HEK293 (cell line): ENCODE measurements around the gene ARG1.
"Not testable (repeated sequence)": the region's sequence is repeated elsewhere in the genome, so short reads cannot be mapped to it uniquely, and the experiment has no call there.

ENCODE experiments used
- CTCF ChIA-PET: fragments of 350-600 bp; formaldehyde crosslinking; extraction: SDS; loops from one replicate; lab custom pipeline; 2021; ENCODE audit warnings: antibody characterized with exemption; lab: Yijun Ruan, JAX
- POLR2A ChIA-PET: fragments of 300-600 bp; formaldehyde crosslinking; extraction: SDS; loops from one replicate; lab custom pipeline; 2020; ENCODE audit warnings: antibody characterized with exemption, inconsistent platforms; lab: Yijun Ruan, JAX
- H3K27ac ChIP-seq: fragments of 200-500 bp; sonication (Bioruptor generic); 2 replicates; pipeline ENCODE4 v1.5.1; 2014; ENCODE audit warnings: low read depth, low read length, control low read depth, inconsistent platforms; ENCODE audit errors: extremely low read depth
- H3K36me3 ChIP-seq, 2 experiments: fragments of 200-500 bp in 1 of 2; sonication (Bioruptor generic) in 1 of 2; 1 replicate in 1 of 2; 2 replicates in 1 of 2; pipeline ENCODE4 v1.5.1; 2014 to 2017; ENCODE audit warnings: inconsistent platforms in 2 of 2, low read length in 2 of 2; ENCODE audit not compliant: control insufficient read depth in 2 of 2, insufficient read depth in 1 of 2
- H3K4me1 ChIP-seq: fragments of 200-500 bp; sonication (Bioruptor generic); 2 replicates; pipeline ENCODE4 v1.5.1; 2014; ENCODE audit warnings: mild to moderate bottlenecking, low read length, inconsistent platforms; ENCODE audit not compliant: control insufficient read depth, insufficient read depth
- H3K4me3 ChIP-seq: 2 replicates; pipeline ENCODE4 v1.5.1; 2011; ENCODE audit warnings: low read depth, mild to moderate bottlenecking, control low read depth, low read length, moderate library complexity
- H3K9me3 ChIP-seq: fragments of 200-500 bp; sonication (Bioruptor generic); 2 replicates; pipeline ENCODE4 v1.5.1; 2014; ENCODE audit warnings: low read depth, low read length, inconsistent platforms; ENCODE audit not compliant: control insufficient read depth, insufficient read depth
- BCL11B ChIP-seq: fragments of 450-650 bp; formaldehyde crosslinking; IDR thresholded peaks from 2 replicates; pipeline ENCODE4 v1.5.1; 2016; ENCODE audit warnings: low read depth, missing biosample characterization, missing genetic modification characterization
- BCL6B ChIP-seq: fragments of 450-650 bp; formaldehyde crosslinking; IDR thresholded peaks from 2 replicates; pipeline ENCODE4 v1.5.1; 2017; ENCODE audit warnings: missing biosample characterization, missing genetic modification characterization
- EGR2 ChIP-seq: fragments of 450-650 bp; formaldehyde crosslinking; IDR thresholded peaks from 2 replicates; pipeline ENCODE4 v1.5.1; 2016; ENCODE audit warnings: low read depth, missing biosample characterization, missing genetic modification characterization
- SALL2 ChIP-seq: fragments of 450-650 bp; formaldehyde crosslinking; IDR thresholded peaks from 2 replicates; pipeline ENCODE4 v1.5.0; 2017; ENCODE audit warnings: missing biosample characterization, mild to moderate bottlenecking, missing genetic modification characterization, borderline replicate concordance
- SETDB1 ChIP-seq: IDR thresholded peaks from one replicate; pipeline ENCODE4 v1.6.1; 2017; ENCODE audit warnings: mild to moderate bottlenecking, low read length, moderate library complexity, mixed read lengths; ENCODE audit not compliant: insufficient read length
- TRIM28 ChIP-seq: IDR thresholded peaks from 2 replicates; pipeline ENCODE4 v1.6.1; 2011; ENCODE audit warnings: low read length, control low read depth, borderline replicate concordance
- TSHZ1 ChIP-seq: fragments of 450-650 bp; formaldehyde crosslinking; IDR thresholded peaks from 2 replicates; pipeline ENCODE4 v1.5.1; 2016; ENCODE audit warnings: missing biosample characterization, missing genetic modification characterization, borderline replicate concordance
- ZBTB7A ChIP-seq: fragments of 450-650 bp; formaldehyde crosslinking; IDR thresholded peaks from 2 replicates; pipeline ENCODE4 v1.5.1; 2016; ENCODE audit warnings: low read depth, missing biosample characterization, missing genetic modification characterization
- ZNF133 ChIP-seq: fragments of 450-650 bp; formaldehyde crosslinking; IDR thresholded peaks from 2 replicates; pipeline ENCODE4 v1.5.1; 2016; ENCODE audit warnings: missing biosample characterization, missing genetic modification characterization
- ZNF48 ChIP-seq: fragments of 450-650 bp; formaldehyde crosslinking; IDR thresholded peaks from 2 replicates; pipeline ENCODE4 v1.5.1; 2016; ENCODE audit warnings: missing biosample characterization, missing genetic modification characterization
- ZNF768 ChIP-seq: fragments of 450-650 bp; formaldehyde crosslinking; IDR thresholded peaks from 2 replicates; pipeline ENCODE4 v1.5.1; 2018; ENCODE audit warnings: missing biosample characterization, mild to moderate bottlenecking, missing genetic modification characterization
- ZNF837 ChIP-seq: fragments of 450-650 bp; formaldehyde crosslinking; IDR thresholded peaks from 2 replicates; pipeline ENCODE4 v1.5.1; 2016; ENCODE audit warnings: missing biosample characterization, missing genetic modification characterization
- ZSCAN5A ChIP-seq: fragments of 450-650 bp; formaldehyde crosslinking; IDR thresholded peaks from 2 replicates; pipeline ENCODE4 v1.5.1; 2016; ENCODE audit warnings: missing biosample characterization, missing genetic modification characterization

Gene ARG1

GRCh38 chr6:131524695-131525336, 48.2 kb upstream of the ARG1 start (continued):
- no peak for TF ChIP-seq TSHZ1 (tag by site-specific recombination)
- TF ChIP-seq ZBTB7A (tag by site-specific recombination) = no peak
- TF ChIP-seq ZNF768 (tag by site-specific recombination) = no peak
- no peak for TF ChIP-seq ZNF837 (tag by site-specific recombination)
- no peak for TF ChIP-seq ZSCAN5A (tag by site-specific recombination)
- TF ChIP-seq TRIM28 = no peak
- no peak for TF ChIP-seq SETDB1
- TF ChIP-seq ZNF48 (tag by site-specific recombination) = no peak
- no peak for TF ChIP-seq BCL11B (tag by site-specific recombination)
- no peak for TF ChIP-seq BCL6B (tag by site-specific recombination)
- no peak for TF ChIP-seq SALL2 (tag by site-specific recombination)

GRCh38 chr6:131530936-131531335, 42.1 kb upstream of the ARG1 start:
- CTCF ChIA-PET = interaction anchor here (0.6 to 5.5 kb wide), 6 partner anchors 11 to 646 kb away, joined by 3 to 56 read pairs (median 3); no protein-coding TSS in a partner anchor
- H3K36me3 ChIP-seq, H3K27ac ChIP-seq, H3K9me3 ChIP-seq, H3K4me1 ChIP-seq, POLR2A ChIA-PET, H3K4me3 ChIP-seq: not testable (repeated sequence)

- POLR2A ChIA-PET, H3K27ac ChIP-seq: not testable (repeated sequence)
- CTCF ChIA-PET = interaction anchor here (0.7 to 5.5 kb wide), 5 partner anchors 12 to 646 kb away, joined by 3 to 56 read pairs (median 27); no protein-coding TSS in a partner anchor
Observed at GRCh38 chr6:131531681-131532080, 41.3 kb upstream of the ARG1 start.

GRCh38 chr6:131532580-131533039, 40.4 kb upstream of the ARG1 start:
- POLR2A ChIA-PET = no interaction called here
- H3K36me3 ChIP-seq = no peaks in the 10 kb centered on the region

More at GRCh38 chr6:131531681-131532080, 41.3 kb upstream of the ARG1 start:
- not testable (repeated sequence) for H3K9me3 ChIP-seq, H3K4me1 ChIP-seq, H3K36me3 ChIP-seq, H3K4me3 ChIP-seq

GRCh38 chr6:131538615-131539014, 34.4 kb upstream of the ARG1 start:
- H3K4me3 ChIP-seq, H3K9me3 ChIP-seq, POLR2A ChIA-PET, H3K27ac ChIP-seq, H3K36me3 ChIP-seq, H3K4me1 ChIP-seq: not testable (repeated sequence)
- CTCF ChIA-PET = interaction anchor here (0.6 kb wide), 1 partner anchor 1763 kb away, joined by 4 read pairs; no protein-coding TSS in a partner anchor

More at GRCh38 chr6:131532580-131533039, 40.4 kb upstream of the ARG1 start:
- CTCF ChIA-PET = interaction anchor here (0.7 to 5.5 kb wide), 11 partner anchors 13 to 1090 kb away, joined by 3 to 56 read pairs (median 8); no protein-coding TSS in a partner anchor
- H3K4me3 ChIP-seq = no peak overlapping the region
- H3K27ac ChIP-seq = no peak overlapping the region
- TF ChIP-seq ZNF133 (tag by site-specific recombination) = no peak
- 0 out of 2 replicates have a peak, but pooled peaks have one; percentile 20 for TF ChIP-seq EGR2 (tag by site-specific recombination)
- TF ChIP-seq, all 188 proteins: peak for 1
- Histone ChIP-seq H3K9me3 (no peaks in the 10 kb centered on the region), H3K4me1 (no peaks in the 10 kb centered on the region)
